ENCODE measurements around the gene SLCO2A1.

SLCO2A1 gene

GRCh38 chr3:134007819-134008218 lies 21.9 kb downstream of the SLCO2A1 start:
- no peak overlapping the region for H3K27ac ChIP-seq (ENCODE audit: low read depth, low read length)
- no peaks in the 10 kb centered on the region for H3K79me2 ChIP-seq (ENCODE audit: insufficient read depth, low read length)
- H3F3A ChIP-seq (ENCODE audit: insufficient read depth), result no peaks in the 10 kb centered on the region
- H4K20me1 ChIP-seq (ENCODE audit: low read depth, low read length), result no peaks in the 10 kb centered on the region
- H3K9ac ChIP-seq (ENCODE audit: low read length), result no peak overlapping the region
- H3K36me3 ChIP-seq (ENCODE audit: low read length), result no peaks in the 10 kb centered on the region
- no peaks in the 10 kb centered on the region for H3K27me3 ChIP-seq (ENCODE audit: low read length)
- no peak overlapping the region for H2AFZ ChIP-seq (ENCODE audit: low read depth, low read length, severe bottlenecking)
- no peak overlapping the region for H3K4me2 ChIP-seq (ENCODE audit: low read depth, low read length, poor library complexity, severe bottlenecking)
- no peaks in the 10 kb centered on the region for H3K9me3 ChIP-seq (ENCODE audit: insufficient read depth, low read length)
- H3K4me3 ChIP-seq (ENCODE audit: insufficient read depth, low read length, poor library complexity, severe bottlenecking), result no peak overlapping the region
- TF ChIP-seq EZH2phosphoT487 (conservative IDR thresholded peaks at IDR 0.05; ENCODE audit: low read length) (no peak), CTCF (IDR thresholded peaks at IDR 0.05; ENCODE audit: insufficient read depth, low read length, poor library complexity, severe bottlenecking) (no peak)
- no peaks in the 10 kb centered on the region for H3K9me2 ChIP-seq (replicated peaks; ENCODE audit: insufficient read depth, low read length)

DNA sequence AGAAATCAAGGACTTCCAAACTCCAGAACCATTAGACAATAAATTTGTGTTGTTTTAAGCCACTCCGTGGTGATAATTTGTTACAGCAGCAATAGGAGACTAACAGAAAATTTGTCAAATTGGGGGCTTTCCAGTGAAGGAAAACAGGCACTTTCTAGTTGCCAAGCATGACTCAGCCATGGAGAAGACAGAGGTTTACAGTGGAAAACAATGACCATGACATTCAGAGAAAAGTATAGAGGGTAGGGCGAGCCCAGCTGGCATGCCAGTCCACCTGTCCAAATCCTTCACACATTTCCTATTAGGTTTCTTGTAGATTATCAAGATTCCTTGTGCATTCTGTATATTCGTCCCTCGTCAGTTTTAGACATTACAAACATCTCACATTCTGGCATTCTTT lies 24.9 kb downstream of the SLCO2A1 start:
- Histone ChIP-seq H3K9me3 (ENCODE audit: insufficient read depth, low read length) (no peaks in the 10 kb centered on the region), H3K9me2 (replicated peaks; ENCODE audit: insufficient read depth, low read length) (no peaks in the 10 kb centered on the region), H3K79me2 (ENCODE audit: insufficient read depth, low read length) (no peaks in the 10 kb centered on the region), H3K9ac (ENCODE audit: low read length) (no peak overlapping the region), H4K20me1 (ENCODE audit: low read depth, low read length) (no peaks in the 10 kb centered on the region), H3F3A (ENCODE audit: insufficient read depth) (no peaks in the 10 kb centered on the region), H3K4me2 (ENCODE audit: low read depth, low read length, poor library complexity, severe bottlenecking) (no peak overlapping the region), H2AFZ (ENCODE audit: low read depth, low read length, severe bottlenecking) (no peak overlapping the region), H3K4me3 (ENCODE audit: insufficient read depth, low read length, poor library complexity, severe bottlenecking) (no peak overlapping the region), H3K36me3 (ENCODE audit: low read length) (no peaks in the 10 kb centered on the region), H3K27me3 (ENCODE audit: low read length) (no peaks in the 10 kb centered on the region), H3K27ac (ENCODE audit: low read depth, low read length) (no peak overlapping the region)
- TF ChIP-seq CTCF (IDR thresholded peaks at IDR 0.05; ENCODE audit: insufficient read depth, low read length, poor library complexity, severe bottlenecking), result no peak
- no peak for TF ChIP-seq EZH2phosphoT487 (conservative IDR thresholded peaks at IDR 0.05; ENCODE audit: low read length)

DNA sequence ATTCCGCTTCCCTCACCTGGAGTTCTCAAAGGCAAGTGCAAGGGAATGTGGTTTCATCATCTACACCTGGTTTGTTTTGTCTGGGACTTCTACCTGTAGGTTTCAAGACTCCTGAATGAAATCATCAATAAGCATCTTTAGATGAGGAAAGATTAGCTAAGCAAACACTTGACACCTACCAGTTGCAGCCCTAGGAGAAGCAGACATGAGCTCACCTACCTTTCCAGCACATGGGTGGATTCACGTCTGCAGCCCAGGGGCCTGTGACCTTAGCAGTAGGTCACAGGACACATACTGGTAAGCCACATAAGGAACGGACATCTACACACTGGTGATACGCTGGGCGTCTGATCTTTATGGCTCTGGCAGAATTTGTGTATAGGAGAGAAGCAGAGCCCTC lies 26.7 kb downstream of the SLCO2A1 start:
- Histone ChIP-seq H3K9me3 (ENCODE audit: insufficient read depth, low read length) (no peaks in the 10 kb centered on the region), H2AFZ (ENCODE audit: low read depth, low read length, severe bottlenecking) (no peak overlapping the region), H3F3A (ENCODE audit: insufficient read depth) (no peaks in the 10 kb centered on the region), H4K20me1 (ENCODE audit: low read depth, low read length) (no peaks in the 10 kb centered on the region), H3K79me2 (ENCODE audit: insufficient read depth, low read length) (no peaks in the 10 kb centered on the region), H3K9ac (ENCODE audit: low read length) (no peak overlapping the region), H3K36me3 (ENCODE audit: low read length) (no peaks in the 10 kb centered on the region), H3K4me2 (ENCODE audit: low read depth, low read length, poor library complexity, severe bottlenecking) (no peak overlapping the region), H3K9me2 (replicated peaks; ENCODE audit: insufficient read depth, low read length) (no peaks in the 10 kb centered on the region), H3K4me3 (ENCODE audit: insufficient read depth, low read length, poor library complexity, severe bottlenecking) (no peak overlapping the region), H3K27ac (ENCODE audit: low read depth, low read length) (no peak overlapping the region), H3K27me3 (ENCODE audit: low read length) (no peaks in the 10 kb centered on the region)
- TF ChIP-seq EZH2phosphoT487 (conservative IDR thresholded peaks at IDR 0.05; ENCODE audit: low read length) (no peak), CTCF (IDR thresholded peaks at IDR 0.05; ENCODE audit: insufficient read depth, low read length, poor library complexity, severe bottlenecking) (no peak)

- Histone ChIP-seq H3K79me2 (ENCODE audit: insufficient read depth, low read length) (no peaks in the 10 kb centered on the region), H4K20me1 (ENCODE audit: low read depth, low read length) (no peaks in the 10 kb centered on the region), H3K27ac (ENCODE audit: low read depth, low read length) (no peak overlapping the region), H2AFZ (ENCODE audit: low read depth, low read length, severe bottlenecking) (no peak overlapping the region), H3K27me3 (ENCODE audit: low read length) (no peaks in the 10 kb centered on the region), H3K4me3 (ENCODE audit: insufficient read depth, low read length, poor library complexity, severe bottlenecking) (no peak overlapping the region), H3K4me2 (ENCODE audit: low read depth, low read length, poor library complexity, severe bottlenecking) (no peak overlapping the region), H3F3A (ENCODE audit: insufficient read depth) (no peaks in the 10 kb centered on the region), H3K36me3 (ENCODE audit: low read length) (no peaks in the 10 kb centered on the region), H3K9me2 (replicated peaks; ENCODE audit: insufficient read depth, low read length) (no peaks in the 10 kb centered on the region), H3K9ac (ENCODE audit: low read length) (no peak overlapping the region), H3K9me3 (ENCODE audit: insufficient read depth, low read length) (no peaks in the 10 kb centered on the region)
- TF ChIP-seq CTCF (IDR thresholded peaks at IDR 0.05; ENCODE audit: insufficient read depth, low read length, poor library complexity, severe bottlenecking), result no peak
- TF ChIP-seq EZH2phosphoT487 (conservative IDR thresholded peaks at IDR 0.05; ENCODE audit: low read length), result no peak
Observed at GRCh38 chr3:134002306-134002705, 27.4 kb downstream of the SLCO2A1 start.

Data from SU-DHL-6 (cell line).